ENCODE results near the gene CFAP45. TPM values are rescaled to one million over a fixed set of nuclear protein-coding genes. Genes with fewer than 3 reads are reported as not detected.

Gene CFAP45
- total and polyA plus RNA-seq, 2 experiments from 2014 or later, result 0.36 TPM; not detected in 1

GRCh38 chr1:159845751-159846629, 54.0 kb downstream of the CFAP45 start (continued):
- TF ChIP-seq, protein P1, sequence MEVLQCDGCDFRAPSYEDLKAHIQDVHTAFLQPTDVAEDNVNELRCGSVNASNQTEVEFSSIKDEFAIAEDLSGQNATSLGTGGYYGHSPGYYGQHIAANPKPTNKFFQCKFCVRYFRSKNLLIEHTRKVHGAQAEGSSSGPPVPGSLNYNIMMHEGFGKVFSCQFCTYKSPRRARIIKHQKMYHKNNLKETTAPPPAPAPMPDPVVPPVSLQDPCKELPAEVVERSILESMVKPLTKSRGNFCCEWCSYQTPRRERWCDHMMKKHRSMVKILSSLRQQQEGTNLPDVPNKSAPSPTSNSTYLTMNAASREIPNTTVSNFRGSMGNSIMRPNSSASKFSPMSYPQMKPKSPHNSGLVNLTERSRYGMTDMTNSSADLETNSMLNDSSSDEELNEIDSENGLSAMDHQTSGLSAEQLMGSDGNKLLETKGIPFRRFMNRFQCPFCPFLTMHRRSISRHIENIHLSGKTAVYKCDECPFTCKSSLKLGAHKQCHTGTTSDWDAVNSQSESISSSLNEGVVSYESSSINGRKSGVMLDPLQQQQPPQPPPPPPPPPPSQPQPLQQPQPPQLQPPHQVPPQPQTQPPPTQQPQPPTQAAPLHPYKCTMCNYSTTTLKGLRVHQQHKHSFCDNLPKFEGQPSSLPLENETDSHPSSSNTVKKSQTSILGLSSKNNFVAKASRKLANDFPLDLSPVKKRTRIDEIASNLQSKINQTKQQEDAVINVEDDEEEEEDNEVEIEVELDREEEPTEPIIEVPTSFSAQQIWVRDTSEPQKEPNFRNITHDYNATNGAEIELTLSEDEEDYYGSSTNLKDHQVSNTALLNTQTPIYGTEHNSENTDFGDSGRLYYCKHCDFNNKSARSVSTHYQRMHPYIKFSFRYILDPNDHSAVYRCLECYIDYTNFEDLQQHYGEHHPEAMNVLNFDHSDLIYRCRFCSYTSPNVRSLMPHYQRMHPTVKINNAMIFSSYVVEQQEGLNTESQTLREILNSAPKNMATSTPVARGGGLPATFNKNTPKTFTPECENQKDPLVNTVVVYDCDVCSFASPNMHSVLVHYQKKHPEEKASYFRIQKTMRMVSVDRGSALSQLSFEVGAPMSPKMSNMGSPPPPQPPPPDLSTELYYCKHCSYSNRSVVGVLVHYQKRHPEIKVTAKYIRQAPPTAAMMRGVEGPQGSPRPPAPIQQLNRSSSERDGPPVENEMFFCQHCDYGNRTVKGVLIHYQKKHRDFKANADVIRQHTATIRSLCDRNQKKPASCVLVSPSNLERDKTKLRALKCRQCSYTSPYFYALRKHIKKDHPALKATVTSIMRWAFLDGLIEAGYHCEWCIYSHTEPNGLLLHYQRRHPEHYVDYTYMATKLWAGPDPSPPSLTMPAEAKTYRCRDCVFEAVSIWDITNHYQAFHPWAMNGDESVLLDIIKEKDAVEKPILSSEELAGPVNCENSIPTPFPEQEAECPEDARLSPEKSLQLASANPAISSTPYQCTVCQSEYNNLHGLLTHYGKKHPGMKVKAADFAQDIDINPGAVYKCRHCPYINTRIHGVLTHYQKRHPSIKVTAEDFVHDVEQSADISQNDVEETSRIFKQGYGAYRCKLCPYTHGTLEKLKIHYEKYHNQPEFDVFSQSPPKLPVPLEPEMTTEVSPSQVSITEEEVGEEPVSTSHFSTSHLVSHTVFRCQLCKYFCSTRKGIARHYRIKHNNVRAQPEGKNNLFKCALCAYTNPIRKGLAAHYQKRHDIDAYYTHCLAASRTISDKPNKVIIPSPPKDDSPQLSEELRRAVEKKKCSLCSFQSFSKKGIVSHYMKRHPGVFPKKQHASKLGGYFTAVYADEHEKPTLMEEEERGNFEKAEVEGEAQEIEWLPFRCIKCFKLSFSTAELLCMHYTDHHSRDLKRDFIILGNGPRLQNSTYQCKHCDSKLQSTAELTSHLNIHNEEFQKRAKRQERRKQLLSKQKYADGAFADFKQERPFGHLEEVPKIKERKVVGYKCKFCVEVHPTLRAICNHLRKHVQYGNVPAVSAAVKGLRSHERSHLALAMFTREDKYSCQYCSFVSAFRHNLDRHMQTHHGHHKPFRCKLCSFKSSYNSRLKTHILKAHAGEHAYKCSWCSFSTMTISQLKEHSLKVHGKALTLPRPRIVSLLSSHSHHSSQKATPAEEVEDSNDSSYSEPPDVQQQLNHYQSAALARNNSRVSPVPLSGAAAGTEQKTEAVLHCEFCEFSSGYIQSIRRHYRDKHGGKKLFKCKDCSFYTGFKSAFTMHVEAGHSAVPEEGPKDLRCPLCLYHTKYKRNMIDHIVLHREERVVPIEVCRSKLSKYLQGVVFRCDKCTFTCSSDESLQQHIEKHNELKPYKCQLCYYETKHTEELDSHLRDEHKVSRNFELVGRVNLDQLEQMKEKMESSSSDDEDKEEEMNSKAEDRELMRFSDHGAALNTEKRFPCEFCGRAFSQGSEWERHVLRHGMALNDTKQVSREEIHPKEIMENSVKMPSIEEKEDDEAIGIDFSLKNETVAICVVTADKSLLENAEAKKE (CRISPR knock-in tag; IDR thresholded peaks at IDR 0.05), result no peak
- no peak for TF ChIP-seq EZH2 (IDR thresholded peaks at IDR 0.05; ENCODE audit: low read depth, unreplicated experiment)
- no peak for TF ChIP-seq POLR2AphosphoS5 (IDR thresholded peaks at IDR 0.05; ENCODE audit: low read depth)
- TF ChIP-seq, protein P2, sequence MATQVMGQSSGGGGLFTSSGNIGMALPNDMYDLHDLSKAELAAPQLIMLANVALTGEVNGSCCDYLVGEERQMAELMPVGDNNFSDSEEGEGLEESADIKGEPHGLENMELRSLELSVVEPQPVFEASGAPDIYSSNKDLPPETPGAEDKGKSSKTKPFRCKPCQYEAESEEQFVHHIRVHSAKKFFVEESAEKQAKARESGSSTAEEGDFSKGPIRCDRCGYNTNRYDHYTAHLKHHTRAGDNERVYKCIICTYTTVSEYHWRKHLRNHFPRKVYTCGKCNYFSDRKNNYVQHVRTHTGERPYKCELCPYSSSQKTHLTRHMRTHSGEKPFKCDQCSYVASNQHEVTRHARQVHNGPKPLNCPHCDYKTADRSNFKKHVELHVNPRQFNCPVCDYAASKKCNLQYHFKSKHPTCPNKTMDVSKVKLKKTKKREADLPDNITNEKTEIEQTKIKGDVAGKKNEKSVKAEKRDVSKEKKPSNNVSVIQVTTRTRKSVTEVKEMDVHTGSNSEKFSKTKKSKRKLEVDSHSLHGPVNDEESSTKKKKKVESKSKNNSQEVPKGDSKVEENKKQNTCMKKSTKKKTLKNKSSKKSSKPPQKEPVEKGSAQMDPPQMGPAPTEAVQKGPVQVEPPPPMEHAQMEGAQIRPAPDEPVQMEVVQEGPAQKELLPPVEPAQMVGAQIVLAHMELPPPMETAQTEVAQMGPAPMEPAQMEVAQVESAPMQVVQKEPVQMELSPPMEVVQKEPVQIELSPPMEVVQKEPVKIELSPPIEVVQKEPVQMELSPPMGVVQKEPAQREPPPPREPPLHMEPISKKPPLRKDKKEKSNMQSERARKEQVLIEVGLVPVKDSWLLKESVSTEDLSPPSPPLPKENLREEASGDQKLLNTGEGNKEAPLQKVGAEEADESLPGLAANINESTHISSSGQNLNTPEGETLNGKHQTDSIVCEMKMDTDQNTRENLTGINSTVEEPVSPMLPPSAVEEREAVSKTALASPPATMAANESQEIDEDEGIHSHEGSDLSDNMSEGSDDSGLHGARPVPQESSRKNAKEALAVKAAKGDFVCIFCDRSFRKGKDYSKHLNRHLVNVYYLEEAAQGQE (IDR thresholded peaks at IDR 0.05; ENCODE audit: unreplicated experiment), result no peak
- no peak for TF ChIP-seq NANOG (IDR thresholded peaks at IDR 0.05; ENCODE audit: borderline replicate concordance)
- no peak for TF ChIP-seq EZH2phosphoT487 (IDR thresholded peaks at IDR 0.05; ENCODE audit: unreplicated experiment)
- TF ChIP-seq ZNF114 (CRISPR knock-in tag; IDR thresholded peaks at IDR 0.05), result no peak
- TF ChIP-seq STAT1 (IDR thresholded peaks at IDR 0.05; ENCODE audit: unreplicated experiment), result no peak
- no peak for TF ChIP-seq JUNB (IDR thresholded peaks at IDR 0.05; ENCODE audit: unreplicated experiment)
- no peak for TF ChIP-seq CREB1 (CRISPR knock-in tag; IDR thresholded peaks at IDR 0.05; ENCODE audit: low read depth)
- no peak for TF ChIP-seq ZNF331 (CRISPR knock-in tag; IDR thresholded peaks at IDR 0.05; ENCODE audit: low read depth)
- TF ChIP-seq CTCF (conservative IDR thresholded peaks at IDR 0.05; ENCODE audit: low read depth in 2 of 2), result no peak

Measured in GM23338 (cell line).